ENCODE measurements around the gene ZNF587.

DNA sequence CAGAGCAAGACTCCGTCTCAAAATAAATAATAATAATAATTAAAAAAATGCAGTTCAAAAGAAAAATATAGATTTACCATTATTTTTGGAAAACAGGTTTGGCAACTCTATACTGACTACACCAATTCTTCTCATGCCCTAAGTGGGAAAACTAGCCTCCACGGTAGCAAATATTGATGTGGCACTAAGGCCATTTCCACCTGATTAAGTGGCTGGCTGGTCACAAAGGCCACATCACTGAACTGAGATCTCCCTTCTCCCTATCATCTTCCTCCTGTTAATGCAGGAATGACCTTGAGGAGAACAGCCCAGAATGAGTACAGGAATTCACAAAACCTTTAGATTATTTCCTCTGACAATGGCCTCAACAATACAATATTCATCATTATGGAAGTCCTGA lies 20.6 kb downstream of the ZNF587 start:
- TF ChIP-seq REST (IDR thresholded peaks at IDR 0.05; ENCODE audit: insufficient read depth in 1 of 2, low read depth in 2 of 2, low read length in 2 of 2) (no peak), TAF1 (IDR thresholded peaks at IDR 0.05; ENCODE audit: borderline replicate concordance, insufficient read depth, low read length) (no peak), POLR2AphosphoS5 (IDR thresholded peaks at IDR 0.05; ENCODE audit: low read depth, low read length) (no peak), SIN3A (IDR thresholded peaks at IDR 0.05; ENCODE audit: borderline replicate concordance, insufficient read depth, low read length) (no peak), FOXP2 (optimal IDR thresholded peaks at IDR 0.05; ENCODE audit: borderline replicate concordance, extremely low read depth, extremely low read length, insufficient read depth) (no peak)
